Stimulated activated CD4-positive, alpha-beta T cell treated with anti-CD3 and anti-CD28 coated beads, Interleukin-2, amount 100 ng/mL, for 4 hours (primary cell): Measurements from ENCODE around the gene TMEM161A.
"Not testable (repeated sequence)": the region's sequence is repeated elsewhere in the genome, so short reads cannot be mapped to it uniquely, and the experiment has no call there.

ENCODE experiments used
- DNase-seq: peaks from one replicate; pipeline ENCODE4 v3.0.0-alpha.2; 2020; ENCODE audit warnings: low read depth

The TMEM161A gene

GRCh38 chr19:19155495-19156219 is 17.4 kb upstream of the TMEM161A start:
- DNase-seq: no peak

- DNase-seq: no peak
Observed at GRCh38 chr19:19154768-19155494, 16.7 kb upstream of the TMEM161A start.

DNA sequence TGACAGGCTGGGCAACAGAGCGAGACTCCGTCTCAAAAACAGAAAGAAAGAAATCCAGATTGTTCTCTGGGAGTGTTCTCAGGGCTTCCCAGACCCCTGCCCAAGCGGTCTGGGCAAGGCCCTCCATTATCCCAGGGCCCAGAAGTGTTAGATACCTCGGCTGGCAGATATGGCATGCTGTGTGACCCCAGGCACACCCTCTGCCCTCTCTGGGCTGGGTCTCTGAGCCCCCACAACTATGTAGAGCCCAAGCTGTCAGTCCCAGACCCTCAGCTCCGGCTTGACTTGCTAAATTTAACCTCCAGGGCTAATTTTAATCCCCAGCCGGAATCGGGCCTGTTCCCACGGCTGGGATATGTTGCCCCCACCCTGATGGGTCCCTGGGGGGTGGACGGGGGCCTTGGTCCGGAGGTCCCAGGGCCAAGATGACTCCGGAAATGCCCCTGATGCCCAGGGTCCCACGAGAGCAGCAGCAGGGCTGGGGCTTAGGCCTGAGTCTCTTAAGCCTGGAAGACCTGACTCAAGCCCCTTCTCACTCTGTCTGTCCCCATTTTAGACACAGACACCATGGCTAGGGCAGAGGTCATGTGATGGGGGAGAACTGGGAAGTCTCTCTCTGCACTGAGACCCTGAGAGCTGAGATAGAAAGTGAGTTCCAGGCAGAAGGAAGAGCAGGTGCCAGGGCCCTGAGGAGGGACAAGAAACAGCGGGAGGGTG is 14.5 kb upstream of the TMEM161A start:
- no peak for DNase-seq

DNA sequence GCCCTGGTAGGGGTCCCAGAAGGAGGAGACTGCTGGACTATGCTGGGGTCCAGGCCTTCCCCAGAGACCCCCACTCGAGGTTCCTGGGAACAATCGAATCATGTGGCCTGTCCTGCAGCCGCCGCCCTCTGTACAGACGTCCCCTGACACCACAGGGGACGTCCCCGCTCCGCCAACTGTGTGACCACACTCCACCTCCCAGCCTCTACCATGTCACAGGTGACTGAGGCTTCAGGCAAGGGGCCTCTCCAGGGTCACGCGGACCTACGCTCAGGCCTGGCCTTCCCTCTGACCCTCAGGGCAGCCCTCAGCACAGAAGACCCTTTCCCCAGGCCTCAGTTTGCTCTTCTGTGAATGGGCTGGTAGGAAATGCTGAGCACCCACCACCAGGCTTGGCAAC is 13.1 kb upstream of the TMEM161A start:
- no peak for DNase-seq

DNA sequence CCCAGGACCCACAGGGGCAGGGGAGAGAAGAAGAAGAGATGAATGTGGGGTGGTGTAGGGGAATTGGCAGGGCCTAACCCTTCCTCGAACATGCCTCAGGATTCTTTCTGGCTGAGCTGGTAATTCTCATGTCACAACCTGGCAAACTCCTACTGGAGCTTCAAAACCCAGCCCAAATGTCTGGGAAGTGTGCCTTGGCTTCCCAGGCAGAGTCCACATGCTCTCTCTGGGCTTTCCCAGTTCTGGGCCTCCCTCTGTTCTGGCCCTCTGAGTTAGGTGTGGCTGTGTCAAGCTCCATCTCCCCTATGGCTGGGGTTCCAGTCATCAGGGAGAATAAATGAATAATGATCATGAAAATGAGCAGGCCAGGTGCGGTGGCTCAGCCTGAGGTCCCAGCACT is 11.2 kb upstream of the TMEM161A start:
- DNase-seq: no peak

DNA sequence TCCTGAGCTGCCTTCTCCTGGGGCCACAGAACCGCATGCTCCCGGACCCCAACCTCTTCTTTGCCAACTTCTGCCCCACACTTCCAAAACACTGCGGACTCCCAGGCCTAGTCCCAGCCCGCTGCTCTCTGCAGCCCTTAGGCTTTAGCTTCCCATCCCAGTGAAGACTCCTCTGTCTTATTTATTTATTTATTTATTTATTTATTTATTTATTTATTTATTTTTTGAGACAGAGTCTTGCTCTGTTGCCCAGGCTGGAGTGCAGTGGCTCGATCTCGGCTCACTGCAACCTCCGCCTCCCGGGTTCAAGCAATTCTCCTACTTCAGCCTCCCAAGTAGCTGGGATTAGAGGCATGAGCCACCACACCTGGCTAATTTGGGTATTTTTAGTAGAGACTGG is 10.2 kb upstream of the TMEM161A start:
- DNase-seq: not testable (repeated sequence)

- no peak for DNase-seq
Observed at GRCh38 chr19:19147344-19147743, 9.1 kb upstream of the TMEM161A start.

- no peak for DNase-seq
Observed at GRCh38 chr19:19146865-19147264, 8.6 kb upstream of the TMEM161A start.

GRCh38 chr19:19145684-19146608 is 7.7 kb upstream of the TMEM161A start:
- DNase-seq: peak; percentile 69

GRCh38 chr19:19145281-19145680 is 7.0 kb upstream of the TMEM161A start:
- DNase-seq: no peak

- DNase-seq: no peak
Observed at GRCh38 chr19:19142347-19142746, 4.1 kb upstream of the TMEM161A start.

- DNase-seq: no peak
Observed at GRCh38 chr19:19140476-19140875, 2.2 kb upstream of the TMEM161A start.

DNA sequence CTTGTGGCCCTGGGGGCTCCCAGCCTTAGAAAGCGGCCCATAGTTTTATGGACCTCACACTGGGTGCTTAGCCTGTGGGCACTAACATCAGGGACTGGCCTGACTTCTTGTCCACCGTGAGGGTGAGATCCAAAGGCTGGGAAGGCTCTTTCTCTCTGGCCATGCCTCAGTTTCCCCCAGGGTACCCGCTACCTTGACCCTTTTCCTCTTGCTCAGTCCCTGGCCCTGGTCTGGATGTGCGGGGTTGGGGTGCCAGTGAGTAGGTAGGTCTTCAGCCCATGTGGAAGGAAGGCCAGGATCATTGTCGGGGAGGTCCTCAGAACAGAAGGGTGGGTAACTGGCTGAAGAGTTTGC is 1.6 kb upstream of the TMEM161A start:
- DNase-seq: no peak

- DNase-seq: no peak
Observed at GRCh38 chr19:19137556-19138108, 646 bp downstream of the TMEM161A start.

DNA sequence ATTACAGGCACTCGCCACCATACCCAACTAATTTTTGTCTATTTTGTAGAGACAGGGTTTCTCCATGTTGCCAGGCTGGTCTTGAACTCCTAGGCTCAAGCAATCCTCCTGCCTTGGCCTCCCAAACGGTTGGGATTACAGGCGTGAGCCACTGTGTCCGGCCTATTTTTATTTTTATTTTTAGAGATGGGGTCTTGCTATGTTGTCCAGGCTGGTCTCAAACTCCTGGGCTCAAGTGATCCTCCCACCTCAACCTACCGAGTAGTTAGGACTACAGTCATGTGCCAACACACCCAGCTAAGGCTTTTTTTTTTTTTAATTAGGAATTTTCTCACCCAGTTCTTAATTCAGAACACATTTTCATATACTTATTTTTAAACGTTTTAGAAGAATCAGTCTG is 2.6 kb downstream of the TMEM161A start:
- not testable (repeated sequence) for DNase-seq

DNA sequence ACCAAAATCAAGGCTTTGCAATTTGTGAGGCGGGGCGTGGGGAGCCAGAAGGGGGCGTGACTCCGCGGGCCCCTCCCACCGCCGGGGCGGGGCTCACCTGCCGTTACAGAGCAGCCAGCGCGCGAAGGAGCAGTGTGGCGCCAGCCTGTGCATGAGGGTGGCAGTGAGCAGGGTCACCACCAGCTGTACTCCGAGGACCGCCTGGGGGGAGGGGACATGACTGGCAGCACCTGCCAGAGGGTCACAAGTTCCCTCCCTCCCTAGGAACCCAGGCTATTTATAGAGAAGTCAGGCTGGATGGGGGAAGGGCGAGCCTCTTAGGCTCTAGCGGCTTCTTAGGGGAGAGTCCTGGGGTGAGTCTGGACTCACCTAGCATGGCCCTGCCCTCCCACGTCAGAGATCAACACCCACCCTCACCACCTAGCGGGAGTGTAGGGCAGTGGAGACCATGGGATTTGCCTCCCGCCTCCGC is 3.6 kb downstream of the TMEM161A start:
- DNase-seq: peak; percentile 32

GRCh38 chr19:19133985-19134384 is 4.3 kb downstream of the TMEM161A start:
- no peak for DNase-seq

GRCh38 chr19:19132912-19133311 is 5.4 kb downstream of the TMEM161A start:
- no peak for DNase-seq

GRCh38 chr19:19131989-19132388 is 6.3 kb downstream of the TMEM161A start:
- no peak for DNase-seq

- no peak for DNase-seq
Observed at GRCh38 chr19:19126102-19126501, 12.2 kb downstream of the TMEM161A start.

GRCh38 chr19:19123386-19123785 is 14.9 kb downstream of the TMEM161A start:
- DNase-seq: no peak

- no peak for DNase-seq
Observed at GRCh38 chr19:19122902-19123301, 15.4 kb downstream of the TMEM161A start.
